Epithelial cell of esophagus (primary cell): Measurements from ENCODE around the gene PRKG1.
A peak's percentile ranks its signal among the peaks of the same experiment; 100 is the strongest.

ENCODE experiments used
- DNase-seq: peaks from one replicate; pipeline ENCODE4 v3.0.0; 2010; ENCODE audit warnings: low read depth
- H3K4me3 ChIP-seq: 2 replicates; pipeline ENCODE4 v1.5.1; 2011; ENCODE audit warnings: mild to moderate bottlenecking, low read length, control low read depth
- TF ChIP-seq, protein P1 (sequence below): IDR thresholded peaks from 2 replicates; pipeline ENCODE4 v1.5.1; 2011; ENCODE audit warnings: low read depth, mild to moderate bottlenecking, low read length, control low read depth, inconsistent platforms; ENCODE audit not compliant: insufficient read depth; ENCODE audit errors: missing control alignments

The PRKG1 gene

DNA sequence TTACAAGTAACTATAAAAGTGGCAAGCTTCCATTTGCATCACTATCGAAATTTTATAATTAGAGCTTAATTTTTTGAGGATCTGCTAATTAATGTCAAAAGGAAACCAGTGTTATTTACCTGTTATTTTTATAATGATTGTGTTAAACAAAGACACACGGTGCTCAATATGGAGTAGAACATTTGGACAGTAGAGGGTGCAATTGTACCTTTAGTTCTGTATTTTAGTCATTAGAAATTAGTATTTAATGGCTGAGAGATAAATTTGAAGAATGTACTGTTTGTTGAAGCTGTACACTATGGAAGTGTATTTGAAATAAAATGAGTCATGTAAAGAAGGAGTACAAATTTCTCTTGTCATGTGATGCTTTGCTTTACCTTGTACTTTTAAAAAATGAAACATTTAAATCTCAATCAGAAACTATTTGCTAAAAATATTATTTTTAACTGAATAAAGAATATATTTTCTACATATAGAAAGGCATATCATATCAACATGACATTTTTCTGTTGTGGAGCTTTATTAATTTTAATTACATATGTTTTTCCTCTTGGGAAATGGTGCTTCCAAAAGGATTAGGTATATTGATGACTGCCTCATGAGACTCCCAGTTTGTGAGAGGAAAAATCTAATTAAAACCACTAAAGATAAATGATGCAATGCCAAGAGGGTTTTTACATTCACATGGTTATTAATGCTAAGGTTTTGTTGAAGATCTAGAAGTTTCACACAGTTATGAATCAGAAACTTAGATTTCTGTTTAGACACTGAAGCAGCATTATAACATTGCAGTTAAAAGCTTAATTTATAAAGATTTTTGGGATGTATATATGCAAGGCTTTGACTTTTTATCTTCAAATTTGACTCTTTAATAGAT, 10.4 kb upstream of the PRKG1 start:
- DNase-seq: peak; percentile 56

DNA sequence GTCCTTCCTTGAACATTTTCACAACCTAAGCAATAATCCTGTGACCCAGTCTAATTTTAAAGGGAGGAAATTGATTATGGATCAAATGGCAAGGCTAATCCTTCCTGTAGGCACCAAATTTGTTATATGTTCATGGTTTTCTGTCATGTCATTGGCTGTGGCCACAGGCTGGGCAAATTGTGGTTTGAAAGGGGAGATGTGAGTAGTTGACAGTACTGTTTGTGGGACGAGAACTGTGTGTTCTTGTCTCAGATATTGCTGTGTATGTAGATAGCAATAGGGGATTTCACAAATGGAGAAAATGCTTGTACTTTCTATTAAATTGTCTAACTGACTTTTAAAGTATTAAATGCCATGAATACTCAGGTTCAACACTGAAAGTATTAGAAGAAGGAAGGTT, 8.1 kb upstream of the PRKG1 start:
- TF ChIP-seq, protein P1, sequence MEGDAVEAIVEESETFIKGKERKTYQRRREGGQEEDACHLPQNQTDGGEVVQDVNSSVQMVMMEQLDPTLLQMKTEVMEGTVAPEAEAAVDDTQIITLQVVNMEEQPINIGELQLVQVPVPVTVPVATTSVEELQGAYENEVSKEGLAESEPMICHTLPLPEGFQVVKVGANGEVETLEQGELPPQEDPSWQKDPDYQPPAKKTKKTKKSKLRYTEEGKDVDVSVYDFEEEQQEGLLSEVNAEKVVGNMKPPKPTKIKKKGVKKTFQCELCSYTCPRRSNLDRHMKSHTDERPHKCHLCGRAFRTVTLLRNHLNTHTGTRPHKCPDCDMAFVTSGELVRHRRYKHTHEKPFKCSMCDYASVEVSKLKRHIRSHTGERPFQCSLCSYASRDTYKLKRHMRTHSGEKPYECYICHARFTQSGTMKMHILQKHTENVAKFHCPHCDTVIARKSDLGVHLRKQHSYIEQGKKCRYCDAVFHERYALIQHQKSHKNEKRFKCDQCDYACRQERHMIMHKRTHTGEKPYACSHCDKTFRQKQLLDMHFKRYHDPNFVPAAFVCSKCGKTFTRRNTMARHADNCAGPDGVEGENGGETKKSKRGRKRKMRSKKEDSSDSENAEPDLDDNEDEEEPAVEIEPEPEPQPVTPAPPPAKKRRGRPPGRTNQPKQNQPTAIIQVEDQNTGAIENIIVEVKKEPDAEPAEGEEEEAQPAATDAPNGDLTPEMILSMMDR: no peak
- no peak for DNase-seq
- no peak overlapping the region for H3K4me3 ChIP-seq

More for the DNA sequence above, 10.4 kb upstream of the PRKG1 start:
- H3K4me3 ChIP-seq: no peak overlapping the region
- TF ChIP-seq, protein P1: peak; percentile 59

DNA sequence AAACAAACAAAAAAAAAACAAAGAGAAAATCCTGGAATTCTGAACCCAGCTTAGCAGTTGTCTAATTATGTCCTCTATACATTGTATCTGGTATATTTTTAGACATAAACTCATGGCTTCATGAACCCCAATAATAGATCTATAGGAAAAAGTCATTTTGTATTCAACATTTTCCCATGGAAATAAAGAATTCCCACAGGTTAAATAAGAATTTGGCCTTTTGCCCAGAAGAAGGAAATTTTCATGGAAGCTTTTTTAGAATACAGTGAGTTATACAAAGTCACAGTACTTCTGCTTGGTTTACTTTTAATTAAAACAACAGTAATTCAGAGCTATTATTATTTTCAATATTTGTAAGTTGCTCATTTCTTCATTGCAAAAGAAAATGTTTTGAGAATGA, 2.1 kb upstream of the PRKG1 start:
- TF ChIP-seq, protein P1: no peak
- DNase-seq: no peak

DNA sequence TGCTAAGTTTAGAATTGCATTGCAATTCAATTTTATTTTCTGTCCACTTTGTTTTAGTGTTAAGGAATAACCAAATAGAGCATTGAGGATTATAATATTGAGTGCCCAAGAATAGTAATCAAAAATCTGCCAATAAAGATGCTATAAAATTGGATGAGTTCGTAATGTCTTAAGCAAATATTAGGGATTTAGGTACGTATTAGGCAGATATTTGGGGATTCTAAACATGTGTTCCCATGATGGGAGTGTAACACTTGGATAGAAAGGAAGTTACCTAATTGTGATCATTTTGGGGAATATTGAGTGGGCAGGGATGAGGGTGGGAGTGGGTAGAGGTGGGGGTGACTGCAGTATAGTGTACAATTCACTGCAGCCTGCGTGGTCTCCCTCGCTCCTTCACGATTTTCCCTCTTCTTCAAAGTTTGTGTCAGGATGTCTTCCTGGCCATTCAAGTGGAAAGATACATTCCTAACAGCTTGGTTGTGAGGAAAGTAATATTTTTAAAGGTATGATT, 1.3 kb upstream of the PRKG1 start:
- no peak overlapping the region for H3K4me3 ChIP-seq
- TF ChIP-seq, protein P1: no peak
- no peak for DNase-seq

More for the DNA sequence above, 2.1 kb upstream of the PRKG1 start:
- H3K4me3 ChIP-seq: no peak overlapping the region

DNA sequence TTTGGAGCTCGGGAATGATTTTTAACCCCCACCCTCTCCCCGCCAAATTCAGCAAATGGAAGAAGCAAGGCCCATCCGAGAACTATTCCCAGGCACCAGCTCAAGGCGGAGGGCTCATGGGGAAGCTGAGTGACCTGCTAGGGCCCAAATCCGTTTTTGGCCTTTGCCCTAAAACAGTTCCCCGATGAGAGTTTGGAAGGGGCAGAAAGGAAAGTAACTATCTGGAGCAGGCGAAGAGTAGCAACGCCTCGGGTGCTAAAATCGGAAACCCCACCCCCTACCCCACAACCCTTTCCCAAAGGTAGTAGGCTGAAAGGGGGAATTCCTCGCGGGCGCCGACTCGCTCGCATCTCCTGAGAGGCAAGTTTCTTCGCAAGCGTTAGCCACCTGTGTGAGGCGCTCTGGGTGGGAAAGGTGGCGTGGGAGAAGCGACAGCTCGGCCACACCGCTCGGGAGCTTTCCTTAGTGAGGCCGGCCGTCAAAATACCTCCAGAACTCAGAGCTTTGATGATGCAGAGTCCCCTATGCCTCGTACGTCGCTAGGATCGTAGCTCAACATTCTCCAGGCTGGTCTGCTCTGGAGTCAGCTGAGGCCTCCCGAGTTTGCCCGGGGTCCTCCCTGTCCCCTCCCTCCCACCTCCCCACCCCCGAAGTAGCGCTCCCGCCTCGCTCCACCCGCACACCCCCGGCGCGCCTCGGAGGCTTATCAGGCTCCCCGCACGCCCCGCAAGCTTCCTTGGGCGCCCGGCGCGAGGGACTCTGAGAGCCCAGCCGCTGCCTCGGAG, 642 bp upstream of the PRKG1 start:
- TF ChIP-seq, protein P1: no peak
- H3K4me3 ChIP-seq: peak overlapping the region; percentile 47
- peak; percentile 11 for DNase-seq

DNA sequence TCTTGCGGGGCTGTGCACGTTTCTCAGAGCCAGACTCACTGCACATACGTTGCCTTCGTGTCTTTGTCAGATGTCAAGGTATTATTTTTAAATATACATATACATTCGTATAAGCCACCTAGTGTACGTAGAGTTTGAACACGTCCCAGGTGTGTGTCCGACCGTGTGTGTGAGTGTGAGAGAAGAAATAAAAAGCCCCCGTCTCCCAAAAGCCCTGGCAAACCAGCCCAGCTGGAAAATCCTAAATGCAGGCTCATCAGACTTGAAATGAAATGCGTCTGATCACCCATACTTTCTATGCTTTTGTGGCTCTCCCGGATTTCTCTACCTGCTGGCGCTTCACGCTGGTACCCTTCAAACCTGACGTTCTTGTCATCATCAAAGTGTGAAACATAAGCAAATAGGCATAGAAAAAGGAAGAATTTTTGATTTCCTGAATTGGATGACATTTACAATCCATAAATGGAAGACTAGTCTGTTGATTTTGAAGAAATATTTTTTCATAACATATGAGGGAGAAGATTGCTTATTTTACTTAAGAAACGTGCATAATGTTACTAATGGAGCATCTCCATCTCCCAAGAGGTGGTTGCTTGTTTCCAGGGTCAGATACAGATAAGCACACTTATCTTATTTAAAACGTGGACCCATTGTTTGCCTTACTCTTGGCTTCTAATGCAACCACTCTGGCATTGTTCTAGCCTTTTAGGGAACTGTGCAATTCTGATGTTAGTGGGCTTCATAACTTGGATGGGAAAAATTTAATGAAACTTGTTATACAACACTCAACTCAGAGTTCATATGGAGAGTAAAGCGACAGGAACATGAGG, 971 bp downstream of the PRKG1 start:
- TF ChIP-seq, protein P1: no peak
- peak overlapping the region; percentile 47 for H3K4me3 ChIP-seq
- no peak for DNase-seq
